Hematopoietic multipotent progenitor cell (in vitro differentiated cells): ENCODE measurements around the gene NXNL1. TPM values are rescaled to one million over a fixed set of nuclear protein-coding genes. Genes with fewer than 3 reads are reported as not detected.

ENCODE experiments used
- DNase-seq, 3 donors: peaks; one replicate each; pipeline ENCODE4 v3.0.0-alpha.2; 2011 to 2015; ENCODE audit warnings: low read depth in 2 of 3, low spot score in 2 of 3
- total RNA-seq: library from RNA; depleted of rRNA; stranded (reverse); fragments of >200 nt; gene quantifications from one replicate; pipeline ENCODE4 v1.2.3, GENCODE V29; 2012

Gene NXNL1
- total RNA-seq, 1 donor, result not detected

DNA sequence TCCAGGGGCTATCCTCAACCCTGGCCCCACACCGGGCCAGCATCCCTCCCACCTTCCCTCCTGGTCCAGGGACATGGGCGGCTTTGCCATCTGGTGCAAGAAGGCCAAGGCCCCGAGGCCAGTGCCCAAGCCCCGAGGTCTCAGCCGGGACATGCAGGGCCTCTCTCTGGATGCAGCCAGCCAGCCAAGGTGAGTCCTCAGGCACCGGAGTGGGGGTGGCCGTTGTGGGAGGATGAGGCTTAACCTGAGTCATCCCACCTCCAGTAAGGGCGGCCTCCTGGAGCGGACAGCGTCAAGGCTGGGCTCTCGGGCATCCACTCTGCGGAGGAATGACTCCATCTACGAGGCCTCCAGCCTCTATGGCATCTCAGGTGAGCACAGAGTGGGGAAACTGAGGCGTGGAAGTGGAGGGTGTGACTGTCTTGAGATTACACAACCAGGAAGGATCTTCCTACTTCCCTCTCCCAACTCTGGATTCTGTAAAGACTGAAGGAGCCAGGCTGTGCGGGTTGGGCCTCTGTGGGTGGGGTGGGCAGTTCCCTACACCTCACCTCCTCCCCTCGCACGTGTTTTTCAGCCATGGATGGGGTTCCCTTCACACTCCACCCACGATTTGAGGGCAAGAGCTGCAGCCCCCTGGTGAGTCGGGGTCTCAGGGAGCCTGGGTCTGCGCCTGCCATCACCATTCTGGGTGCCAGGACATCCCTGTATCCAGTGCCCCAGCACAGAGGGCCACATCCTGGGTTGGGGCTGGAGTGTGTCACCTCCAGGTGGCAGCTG is 37.1 kb downstream of the NXNL1 start:
- DNase-seq, result no peak

- no peak for DNase-seq
Measured at GRCh38 chr19:17421942-17422341, 38.8 kb downstream of the NXNL1 start.

DNA sequence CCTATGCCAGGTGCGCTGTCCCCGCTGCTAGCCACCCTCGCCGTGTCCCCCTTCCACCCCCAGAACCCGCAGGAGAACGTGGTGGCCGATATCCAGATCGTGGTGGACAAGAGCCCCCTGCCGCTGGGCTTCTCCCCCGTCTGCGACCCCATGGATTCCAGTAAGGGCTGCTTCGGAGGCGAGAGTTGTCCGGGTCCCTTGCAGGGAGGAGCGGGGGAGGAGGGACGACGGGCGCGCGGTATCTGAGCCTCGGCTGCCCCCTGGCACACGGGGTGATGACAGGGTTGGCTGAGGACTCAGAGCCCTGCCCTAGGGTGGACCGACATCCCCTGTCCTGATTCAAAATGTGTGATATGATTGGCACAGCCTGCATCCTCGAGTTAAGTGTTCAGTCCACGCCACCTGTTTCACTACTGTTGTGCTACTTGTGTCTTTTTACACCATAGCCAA is 40.2 kb downstream of the NXNL1 start:
- DNase-seq, result peak in 2 of 3 donors; percentile 56 to 67

- peak; percentile 93 to 99 (median 98) for DNase-seq
Measured at GRCh38 chr19:17419621-17420474, 40.9 kb downstream of the NXNL1 start, which contains the start of gene MVB12A. TSS of gene MVB12A (plus strand) at chr19:17420047. CDS start at chr19:17420136, 89 bp downstream.

DNA sequence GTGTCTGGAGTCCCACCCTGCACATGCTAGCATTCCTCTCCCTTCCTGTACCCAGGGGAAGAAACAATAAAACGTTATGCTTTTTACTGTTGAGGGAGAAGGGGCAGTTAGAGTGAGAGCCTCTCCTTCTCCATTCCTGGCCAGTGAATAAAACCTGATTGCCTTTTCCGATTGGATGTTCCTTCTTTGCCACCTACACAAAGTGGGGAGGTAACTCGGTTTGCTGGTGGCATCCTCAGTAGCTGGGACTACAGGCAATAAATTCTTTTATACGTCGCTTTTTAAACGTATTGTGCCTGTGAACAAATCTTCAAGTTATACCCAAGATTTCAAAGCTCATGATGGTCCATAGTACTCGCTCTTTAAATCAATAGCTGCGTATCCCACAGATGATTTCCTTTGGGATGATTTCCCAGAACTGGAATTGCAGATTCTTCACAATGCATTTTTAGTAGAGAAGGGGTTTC is 41.5 kb downstream of the NXNL1 start:
- DNase-seq, result no peak

DNA sequence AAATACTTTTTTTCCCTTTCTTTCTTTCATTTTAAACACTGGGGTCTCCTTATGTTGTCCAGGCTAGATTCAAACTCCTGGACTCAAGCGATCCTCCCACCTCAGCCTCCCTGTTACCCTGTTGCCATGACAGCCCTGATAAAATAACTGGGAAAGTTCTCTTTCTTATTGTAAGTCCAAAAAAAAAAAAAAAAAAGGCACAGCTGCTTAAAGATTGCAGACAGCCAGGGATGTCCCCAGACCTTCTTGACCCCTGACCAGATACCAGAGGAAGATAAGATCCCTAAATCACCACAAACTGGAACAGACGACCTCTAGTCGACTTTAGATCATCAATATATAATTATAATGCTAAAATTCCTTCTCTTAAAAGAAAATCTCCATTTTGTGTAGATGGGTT is 42.0 kb downstream of the NXNL1 start:
- no peak for DNase-seq

DNA sequence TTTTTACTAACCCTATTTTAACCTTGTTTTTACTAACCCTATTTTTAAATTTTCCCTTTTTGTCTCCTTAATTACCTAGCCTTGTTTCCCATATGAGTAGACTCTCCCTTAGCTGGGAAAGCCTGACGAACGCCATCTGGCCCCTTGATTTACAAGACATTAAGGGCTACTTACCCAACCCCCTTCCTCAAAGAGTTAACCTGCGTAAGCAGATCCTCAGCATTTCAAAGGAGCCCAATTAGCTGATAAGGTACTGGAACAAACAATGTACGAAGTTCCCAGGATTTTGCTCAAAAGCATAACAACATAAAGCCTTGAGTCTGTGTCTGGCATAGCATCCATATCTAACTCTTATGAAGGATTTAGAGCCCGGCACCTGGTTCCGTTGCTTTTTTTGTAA is 45.6 kb downstream of the NXNL1 start:
- no peak for DNase-seq

GRCh38 chr19:17414097-17414496 is 46.6 kb downstream of the NXNL1 start:
- no peak for DNase-seq

DNA sequence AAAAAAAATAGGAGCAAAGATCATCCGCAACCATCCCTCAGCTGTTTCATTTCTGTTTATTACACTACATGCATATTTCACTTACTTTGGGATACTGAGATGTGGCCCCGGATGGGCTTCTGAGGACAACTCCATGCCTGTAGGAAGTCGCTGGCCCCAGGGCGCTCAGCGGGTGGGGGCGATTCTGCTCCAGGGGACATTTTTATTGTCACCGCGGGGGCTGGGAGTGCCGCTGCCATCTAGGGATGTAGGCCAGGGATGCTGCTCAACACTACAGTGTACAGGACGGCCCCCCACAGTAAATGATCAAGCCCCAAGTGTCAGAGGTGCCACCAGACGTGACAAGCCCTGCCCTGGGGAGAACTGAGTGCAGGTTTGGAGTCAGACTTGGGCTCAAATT is 48.9 kb downstream of the NXNL1 start:
- no peak for DNase-seq

GRCh38 chr19:17409990-17410389 is 50.7 kb downstream of the NXNL1 start:
- DNase-seq, result no peak

- DNase-seq, result no peak
Measured at GRCh38 chr19:17406887-17407196, 53.9 kb downstream of the NXNL1 start.

GRCh38 chr19:17406046-17406886 is 54.5 kb downstream of the NXNL1 start:
- DNase-seq, result peak in 2 of 3 donors; percentile 66 to 67

Other genes starting within 250 kb of the NXNL1 start
- gene USE1, start 245.6 kb downstream of the NXNL1 start, total RNA-seq, result 50.4 TPM
- gene OCEL1, start 234.7 kb downstream of the NXNL1 start, total RNA-seq, result 2.4 TPM
- gene NR2F6, start 215.0 kb downstream of the NXNL1 start, total RNA-seq, result 10.8 TPM
- 0.27 TPM for gene USHBP1, start 196.2 kb downstream of the NXNL1 start, total RNA-seq
- 79.2 TPM for gene BABAM1, start 193.5 kb downstream of the NXNL1 start, total RNA-seq
- gene ANKLE1, start 179.0 kb downstream of the NXNL1 start, total RNA-seq, result 7.3 TPM
- 19.4 TPM for gene ABHD8, start 157.5 kb downstream of the NXNL1 start, total RNA-seq
- 44.4 TPM for gene MRPL34, start 155.1 kb downstream of the NXNL1 start, total RNA-seq
- 12.4 TPM for gene DDA1, start 151.4 kb downstream of the NXNL1 start, total RNA-seq
- gene ANO8, start 126.1 kb downstream of the NXNL1 start, total RNA-seq, result 7.8 TPM
- 31.2 TPM for gene GTPBP3, start 123.4 kb downstream of the NXNL1 start, total RNA-seq
- gene PLVAP, start 83.6 kb downstream of the NXNL1 start, total RNA-seq, result 0.81 TPM
- 0.27 TPM for gene CCDC194, start 66.7 kb downstream of the NXNL1 start, total RNA-seq
- 176 TPM for gene BST2, start 55.3 kb downstream of the NXNL1 start, total RNA-seq
- 43.6 TPM for gene MVB12A, start 40.9 kb downstream of the NXNL1 start, total RNA-seq
- under 0.01 TPM for gene TMEM221, start 12.3 kb downstream of the NXNL1 start, total RNA-seq
- gene SLC27A1, start 9.6 kb upstream of the NXNL1 start, total RNA-seq, result 27.5 TPM
- 105 TPM for gene PGLS, start 50.7 kb upstream of the NXNL1 start, total RNA-seq
- 77.0 TPM for gene COLGALT1, start 94.7 kb upstream of the NXNL1 start, total RNA-seq
- gene UNC13A, start 227.4 kb upstream of the NXNL1 start, total RNA-seq, result under 0.01 TPM